ENCODE measurements around the gene PTPRC.

DNA sequence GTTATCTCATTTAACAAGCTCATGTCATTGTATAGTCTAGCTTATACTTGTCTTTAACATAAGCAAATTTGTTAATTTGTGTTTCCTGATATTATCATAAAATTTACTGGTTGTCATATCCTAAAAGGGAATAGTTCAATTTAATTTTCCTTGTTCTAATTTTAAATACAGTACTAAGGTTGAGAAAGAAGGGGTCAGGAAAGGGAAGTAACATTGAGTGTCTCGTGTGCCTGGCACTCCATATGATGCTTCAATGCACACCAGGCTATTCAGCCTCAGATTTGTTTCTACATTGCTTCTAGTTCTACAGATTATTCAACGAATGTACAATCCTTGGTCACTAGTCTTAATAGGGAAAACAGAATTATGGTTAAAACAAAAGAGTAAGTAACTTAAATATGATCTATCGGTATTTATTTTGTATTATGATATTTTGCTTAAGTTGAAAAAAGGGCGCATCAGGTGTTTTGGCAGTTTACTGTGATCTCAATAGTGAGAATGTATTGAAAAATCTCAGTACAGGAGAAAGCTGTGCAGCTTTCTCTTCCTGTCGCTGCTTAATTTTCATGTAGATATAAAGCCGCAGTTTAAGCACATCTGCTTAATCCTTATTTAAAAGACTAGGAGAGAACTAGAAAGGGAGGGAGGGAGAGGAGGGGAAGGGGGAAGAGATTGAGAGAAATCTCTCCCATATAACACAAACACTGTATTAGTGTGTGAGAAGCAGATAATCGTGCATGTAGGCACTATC, 13.0 kb downstream of the PTPRC start:
- TF ChIP-seq, protein P1, sequence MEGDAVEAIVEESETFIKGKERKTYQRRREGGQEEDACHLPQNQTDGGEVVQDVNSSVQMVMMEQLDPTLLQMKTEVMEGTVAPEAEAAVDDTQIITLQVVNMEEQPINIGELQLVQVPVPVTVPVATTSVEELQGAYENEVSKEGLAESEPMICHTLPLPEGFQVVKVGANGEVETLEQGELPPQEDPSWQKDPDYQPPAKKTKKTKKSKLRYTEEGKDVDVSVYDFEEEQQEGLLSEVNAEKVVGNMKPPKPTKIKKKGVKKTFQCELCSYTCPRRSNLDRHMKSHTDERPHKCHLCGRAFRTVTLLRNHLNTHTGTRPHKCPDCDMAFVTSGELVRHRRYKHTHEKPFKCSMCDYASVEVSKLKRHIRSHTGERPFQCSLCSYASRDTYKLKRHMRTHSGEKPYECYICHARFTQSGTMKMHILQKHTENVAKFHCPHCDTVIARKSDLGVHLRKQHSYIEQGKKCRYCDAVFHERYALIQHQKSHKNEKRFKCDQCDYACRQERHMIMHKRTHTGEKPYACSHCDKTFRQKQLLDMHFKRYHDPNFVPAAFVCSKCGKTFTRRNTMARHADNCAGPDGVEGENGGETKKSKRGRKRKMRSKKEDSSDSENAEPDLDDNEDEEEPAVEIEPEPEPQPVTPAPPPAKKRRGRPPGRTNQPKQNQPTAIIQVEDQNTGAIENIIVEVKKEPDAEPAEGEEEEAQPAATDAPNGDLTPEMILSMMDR (IDR thresholded peaks at IDR 0.05) = no peak
- no peak for TF ChIP-seq POLR2A (IDR thresholded peaks at IDR 0.05)
